A673 (cell line): ENCODE results near the gene MYD88. TPM values are rescaled to one million over a fixed set of nuclear protein-coding genes. Genes with fewer than 3 reads are reported as not detected.

Source experiments
- BruUV-seq: library from RNA; stranded (reverse); fragments of 400-500 nt; replicated peaks from 2 replicates; lab custom pipeline; 2021; lab: Mats Ljungman, UMichigan
- CTCF ChIA-PET: fragments of 300-600 bp; sonication (Branson Sonifier 250); formaldehyde crosslinking; loops from one replicate; lab custom pipeline; 2022; ENCODE audit warnings: antibody characterized with exemption; lab: Charles Lee
- POLR2A ChIA-PET: fragments of 300-600 bp; sonication (Branson Sonifier 250); formaldehyde crosslinking; loops from one replicate; lab custom pipeline; 2022; ENCODE audit warnings: antibody characterized with exemption; ENCODE audit not compliant: low non-redundant PET; lab: Charles Lee
- DNase-seq: peaks from one replicate; pipeline ENCODE4 v3.0.0-alpha.2; 2015; ENCODE audit warnings: low spot score
- H3K27ac ChIP-seq: fragments of 200-600 bp; sonication (generic); 2 replicates; pipeline ENCODE4 v1.5.1; 2016; ENCODE audit warnings: mixed run types, low read depth, mild to moderate bottlenecking, mixed read lengths, antibody characterized with exemption, low read length; ENCODE audit not compliant: poor library complexity, severe bottlenecking
- H3K27me3 ChIP-seq: fragments of 200-600 bp; sonication (generic); replicated peaks from 2 replicates; pipeline ENCODE4 v1.6.1; 2017; ENCODE audit warnings: mixed run types, low read depth, mild to moderate bottlenecking, mixed read lengths, antibody characterized with exemption, low read length; ENCODE audit not compliant: insufficient read depth, poor library complexity
- H3K36me3 ChIP-seq: fragments of 200-600 bp; sonication (generic); 2 replicates; pipeline ENCODE4 v1.6.1; 2016; ENCODE audit warnings: mixed run types, mild to moderate bottlenecking, mixed read lengths, antibody characterized with exemption, low read length; ENCODE audit not compliant: insufficient read depth, poor library complexity, severe bottlenecking
- H3K4me1 ChIP-seq: fragments of 200-600 bp; sonication (generic); 2 replicates; pipeline ENCODE4 v1.6.1; 2017; ENCODE audit warnings: mixed run types, mild to moderate bottlenecking, mixed read lengths, antibody characterized with exemption, low read length; ENCODE audit not compliant: insufficient read depth, poor library complexity, severe bottlenecking
- H3K4me3 ChIP-seq: fragments of 200-600 bp; sonication (generic); 2 replicates; pipeline ENCODE4 v1.5.1; 2016; ENCODE audit warnings: low read depth, mixed run types, mild to moderate bottlenecking, mixed read lengths, low read length; ENCODE audit not compliant: poor library complexity, severe bottlenecking
- H3K9me3 ChIP-seq: fragments of 200-600 bp; sonication (generic); 2 replicates; pipeline ENCODE4 v1.6.1; 2016; ENCODE audit warnings: mixed run types, low read depth, mild to moderate bottlenecking, mixed read lengths, antibody characterized with exemption, low read length; ENCODE audit not compliant: poor library complexity, severe bottlenecking
- CTCF ChIP-seq: fragments of 300-800, 200-600 bp; sonication (generic); conservative IDR thresholded peaks from 2 replicates; pipeline ENCODE4 v1.5.1; 2017; ENCODE audit warnings: low read depth, mild to moderate bottlenecking, antibody characterized with exemption, low read length, moderate library complexity, mixed read lengths
- EZH2 ChIP-seq: fragments of 200-600 bp; sonication (generic); IDR thresholded peaks from 2 replicates; pipeline ENCODE4 v1.6.1; 2017; ENCODE audit warnings: borderline replicate concordance, low read depth, mild to moderate bottlenecking, mixed read lengths, antibody characterized with exemption, low read length; ENCODE audit not compliant: poor library complexity, severe bottlenecking
- intact Hi-C: fragments of 100-400 bp; cut with micrococcal nuclease; formaldehyde crosslinking; loops from one replicate; pipeline ENCODE4 v1.10.0; 2022; ENCODE audit not compliant: unreplicated experiment
- total RNA-seq: library from RNA; stranded (reverse); gene quantifications from 2 replicates; pipeline ENCODE4 v1.2.3, GENCODE V29; 2021

Gene MYD88
- total RNA-seq, 1 experiment from 2014 or later: 11.9 TPM

- DNase-seq: no peak
- no peaks in the 10 kb centered on the region for H3K4me1 ChIP-seq
- no peak for TF ChIP-seq EZH2
- no peak for TF ChIP-seq CTCF
- ChIA-PET POLR2A (no interaction called here), CTCF (no interaction called here)
- intact Hi-C loops: no loop called here
- H3K36me3 ChIP-seq: peaks cover 5% of the 10 kb centered on the region
- no TSS peak for BruUV-seq
- no peaks in the 10 kb centered on the region for H3K27me3 ChIP-seq
- no peaks in the 10 kb centered on the region for H3K9me3 ChIP-seq
- no peak overlapping the region for H3K27ac ChIP-seq
- no peak overlapping the region for H3K4me3 ChIP-seq
Measured at GRCh38 chr3:38125305-38126120, 12.9 kb upstream of the MYD88 start.

DNA sequence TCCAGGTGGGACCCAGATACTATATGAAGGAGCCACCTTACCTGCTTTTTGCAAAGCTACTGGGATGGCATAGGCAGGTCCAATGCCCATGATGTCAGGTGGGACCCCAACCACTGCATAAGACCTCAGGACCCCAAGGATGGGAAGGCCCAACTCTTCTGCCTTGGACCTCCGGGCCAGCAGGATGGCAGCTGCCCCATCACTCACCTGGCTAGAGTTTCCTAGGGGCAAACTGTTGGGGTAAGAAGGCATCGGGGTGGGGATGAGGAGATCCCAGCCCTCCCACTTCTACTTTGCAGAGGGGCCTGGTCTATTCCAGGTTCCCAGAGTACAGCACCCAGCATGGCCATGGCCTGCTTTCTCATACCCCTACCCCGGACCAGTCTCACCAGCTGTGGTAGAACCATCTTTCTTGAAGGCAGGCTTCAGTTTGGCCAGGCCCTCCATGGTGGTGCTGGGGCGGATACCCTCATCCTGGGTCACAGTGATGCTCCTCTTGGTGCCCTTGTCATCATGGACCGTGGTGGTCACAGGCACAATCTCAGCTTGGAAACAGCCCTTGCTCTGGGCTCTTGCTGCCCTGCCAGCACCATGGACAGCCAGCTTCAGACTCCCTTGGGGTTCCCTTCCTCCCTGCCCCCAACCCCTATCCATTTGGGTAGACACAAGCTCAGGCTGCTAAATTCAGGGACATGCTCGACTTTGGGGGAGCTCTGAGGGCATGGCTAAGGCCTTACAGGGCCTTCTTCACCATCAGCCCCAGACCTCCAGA, 12.2 kb upstream of the MYD88 start:
- Histone ChIP-seq H3K36me3 (peaks cover 7% of the 10 kb centered on the region), H3K9me3 (no peaks in the 10 kb centered on the region), H3K27ac (no peak overlapping the region), H3K4me1 (no peaks in the 10 kb centered on the region), H3K4me3 (no peak overlapping the region), H3K27me3 (no peaks in the 10 kb centered on the region)
- no TSS peak for BruUV-seq
- ChIA-PET POLR2A (no interaction called here), CTCF (no interaction called here)
- intact Hi-C loops: no loop called here
- TF ChIP-seq EZH2: no peak
- no peak for TF ChIP-seq CTCF
- no peak for DNase-seq

DNA sequence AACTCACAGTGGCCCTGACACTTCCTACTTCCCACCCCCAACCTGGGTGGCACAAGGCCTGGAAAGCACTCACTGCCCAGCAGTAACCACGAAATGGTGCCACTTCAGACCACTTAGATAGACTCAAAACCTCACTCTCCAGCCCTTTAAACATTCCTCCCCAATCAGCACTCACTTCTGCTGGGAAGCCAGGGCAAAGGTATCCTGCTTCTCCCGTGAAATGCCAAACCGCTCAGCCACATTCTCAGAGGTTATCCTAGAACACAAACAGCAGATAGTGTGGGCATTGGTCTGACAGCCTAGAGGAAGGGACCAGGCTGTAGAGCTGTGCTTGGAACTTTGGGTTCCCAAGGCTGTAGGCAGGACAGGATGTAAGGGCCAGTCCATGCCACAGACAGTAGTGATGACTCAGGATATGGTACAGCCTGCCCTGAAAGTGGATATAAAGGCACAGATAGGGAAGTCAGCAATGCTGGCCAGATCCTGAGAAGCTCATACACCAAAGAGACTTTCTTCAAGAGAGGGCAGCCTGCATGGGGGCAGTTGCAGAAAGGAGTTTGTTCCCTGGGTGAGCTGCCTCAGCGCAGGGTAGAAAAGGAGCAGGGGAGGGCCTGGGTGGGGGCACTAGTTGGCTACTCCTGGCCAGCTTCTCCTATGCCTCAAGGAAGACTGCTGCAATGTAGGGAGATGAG, 10.7 kb upstream of the MYD88 start:
- BruUV-seq: no TSS peak
- Histone ChIP-seq H3K36me3 (peaks cover 8% of the 10 kb centered on the region), H3K9me3 (no peaks in the 10 kb centered on the region), H3K4me3 (no peak overlapping the region), H3K27me3 (no peaks in the 10 kb centered on the region), H3K27ac (no peak overlapping the region), H3K4me1 (no peaks in the 10 kb centered on the region)
- intact Hi-C loops: no loop called here
- no peak for DNase-seq
- TF ChIP-seq EZH2 (no peak), CTCF (no peak)
- CTCF ChIA-PET: no interaction called here
- POLR2A ChIA-PET: no interaction called here
